GM18498 (cell line): ENCODE results near the gene RPS6KA5.
A peak's percentile ranks its signal among the peaks of the same experiment; 100 is the strongest.
"Not testable (repeated sequence)": the region's sequence is repeated elsewhere in the genome, so short reads cannot be mapped to it uniquely, and the experiment has no call there.

ENCODE experiments used
- ATAC-seq: cut with Tn5 transposase; IDR thresholded peaks from one replicate; pipeline ENCODE4 v1.9.1; 2021; ENCODE audit warnings: mild to moderate bottlenecking, moderate library complexity; ENCODE audit not compliant: unreplicated experiment

The RPS6KA5 gene

GRCh38 chr14:90953643-90954042 lies 106.8 kb downstream of the RPS6KA5 start:
- not testable (repeated sequence) for ATAC-seq

GRCh38 chr14:90943367-90943766 lies 117.1 kb downstream of the RPS6KA5 start:
- ATAC-seq: no peak

- no peak for ATAC-seq
Measured at GRCh38 chr14:90942511-90942910, 117.9 kb downstream of the RPS6KA5 start.

- no peak for ATAC-seq
Measured at GRCh38 chr14:90941706-90942105, 118.7 kb downstream of the RPS6KA5 start.

- no peak for ATAC-seq
Measured at GRCh38 chr14:90940318-90940962, 120.0 kb downstream of the RPS6KA5 start.

GRCh38 chr14:90939252-90939795 lies 121.1 kb downstream of the RPS6KA5 start:
- not testable (repeated sequence) for ATAC-seq

GRCh38 chr14:90938615-90939014 lies 121.8 kb downstream of the RPS6KA5 start:
- no peak for ATAC-seq

- no peak for ATAC-seq
Measured at GRCh38 chr14:90936757-90937440, 123.5 kb downstream of the RPS6KA5 start.

GRCh38 chr14:90924621-90925340 lies 135.7 kb downstream of the RPS6KA5 start:
- ATAC-seq: no peak

- no peak for ATAC-seq
Measured at GRCh38 chr14:90922141-90922540, 138.3 kb downstream of the RPS6KA5 start.

GRCh38 chr14:90911121-90911520 lies 149.3 kb downstream of the RPS6KA5 start:
- ATAC-seq: no peak

GRCh38 chr14:90907178-90907577 lies 153.3 kb downstream of the RPS6KA5 start:
- ATAC-seq: no peak

- peak; percentile 90 for ATAC-seq
Measured at GRCh38 chr14:90905531-90905930, 154.9 kb downstream of the RPS6KA5 start.

GRCh38 chr14:90903101-90903500 lies 157.3 kb downstream of the RPS6KA5 start:
- ATAC-seq: peak; percentile 62

GRCh38 chr14:90900476-90901083 lies 159.9 kb downstream of the RPS6KA5 start:
- no peak for ATAC-seq

GRCh38 chr14:90897022-90897421 lies 163.4 kb downstream of the RPS6KA5 start:
- ATAC-seq: no peak

- ATAC-seq: no peak
Measured at GRCh38 chr14:90894241-90894640, 166.2 kb downstream of the RPS6KA5 start.

GRCh38 chr14:90893510-90893909 lies 166.9 kb downstream of the RPS6KA5 start:
- no peak for ATAC-seq

GRCh38 chr14:90892970-90893369 lies 167.5 kb downstream of the RPS6KA5 start:
- ATAC-seq: no peak

- ATAC-seq: no peak
Measured at GRCh38 chr14:90891326-90891725, 169.1 kb downstream of the RPS6KA5 start.

GRCh38 chr14:90890322-90891020 lies 170.0 kb downstream of the RPS6KA5 start:
- ATAC-seq: no peak
